IMR-90 (cell line): Measurements from ENCODE around the gene SLC4A9. TPM values are rescaled to one million over a fixed set of nuclear protein-coding genes. Genes with fewer than 3 reads are reported as not detected.

Experiments
- ATAC-seq: fragments of 200-7000 bp; cut with Tn5 transposase; 2 replicates; pipeline ENCODE4 v1.9.1; 2020; ENCODE audit warnings: low read depth, mild to moderate bottlenecking, moderate library complexity
- BruUV-seq: library from RNA; stranded (reverse); fragments of 400-500 nt; replicated peaks from 2 replicates; lab custom pipeline; 2021; lab: Mats Ljungman, UMichigan
- CTCF ChIA-PET: fragments of 300-600 bp; formaldehyde crosslinking; extraction: SDS; loops from one replicate; lab custom pipeline; 2021; ENCODE audit warnings: antibody characterized with exemption; lab: Yijun Ruan, JAX
- POLR2A ChIA-PET: fragments of 300-600 bp; sonication (Branson Sonifier 250); formaldehyde crosslinking; loops from one replicate; lab custom pipeline; 2022; ENCODE audit warnings: antibody characterized with exemption; ENCODE audit not compliant: unreplicated experiment; lab: Charles Lee
- DNase-seq: peaks from one replicate; pipeline ENCODE4 v3.0.0; 2013
- H2AFZ ChIP-seq: replicated peaks from 2 replicates; pipeline ENCODE3; 2013; ENCODE audit warnings: low read length, mild to moderate bottlenecking; ENCODE audit not compliant: poor library complexity
- H2AK5ac ChIP-seq: 2 replicates; pipeline ENCODE4 v1.6.1; 2013; ENCODE audit warnings: low read depth, low read length, inconsistent platforms
- H2AK9ac ChIP-seq: replicated peaks from 2 replicates; pipeline ENCODE3; 2013; ENCODE audit warnings: mild to moderate bottlenecking, low read depth, low read length, moderate library complexity; ENCODE audit not compliant: poor library complexity
- H2BK120ac ChIP-seq: 2 replicates; pipeline ENCODE4 v1.6.1; 2013; ENCODE audit warnings: low read depth, low read length, inconsistent platforms
- H2BK15ac ChIP-seq: 3 replicates; pipeline ENCODE4 v1.6.1; 2013; ENCODE audit warnings: low read depth, low read length, inconsistent platforms
- H2BK20ac ChIP-seq: 2 replicates; pipeline ENCODE4 v1.6.1; 2013; ENCODE audit warnings: low read depth, mild to moderate bottlenecking, inconsistent platforms, low read length, moderate library complexity
- H2BK5ac ChIP-seq: 2 replicates; pipeline ENCODE4 v1.6.1; 2013; ENCODE audit warnings: mild to moderate bottlenecking, low read depth, low read length, inconsistent platforms; ENCODE audit not compliant: poor library complexity, severe bottlenecking
- H3K14ac ChIP-seq: replicated peaks from 2 replicates; pipeline ENCODE4 v1.6.1; 2013; ENCODE audit warnings: low read depth, low read length, inconsistent platforms
- H3K18ac ChIP-seq: 2 replicates; pipeline ENCODE4 v1.6.1; 2013; ENCODE audit warnings: low read depth, low read length, control low read depth
- H3K23ac ChIP-seq: 2 replicates; pipeline ENCODE4 v1.6.1; 2013; ENCODE audit warnings: low read depth, low read length, inconsistent platforms
- H3K27ac ChIP-seq: 2 replicates; pipeline ENCODE4 v1.5.1; 2013; ENCODE audit warnings: mild to moderate bottlenecking, control low read depth, low read length; ENCODE audit not compliant: insufficient read depth
- H3K27me3 ChIP-seq: 2 replicates; pipeline ENCODE4 v1.6.1; 2013; ENCODE audit warnings: low read length; ENCODE audit not compliant: control insufficient read depth, insufficient read depth
- H3K36me3 ChIP-seq: 2 replicates; pipeline ENCODE4 v1.6.1; 2013; ENCODE audit warnings: low read length, mixed read lengths; ENCODE audit not compliant: control insufficient read depth, insufficient read depth
- H3K4ac ChIP-seq: 2 replicates; pipeline ENCODE4 v1.6.1; 2013; ENCODE audit warnings: low read depth, low read length, inconsistent platforms
- H3K4me1 ChIP-seq: 2 replicates; pipeline ENCODE4 v1.6.1; 2013; ENCODE audit warnings: low read length, mixed read lengths; ENCODE audit not compliant: control insufficient read depth, insufficient read depth
- H3K4me2 ChIP-seq: 2 replicates; pipeline ENCODE4 v1.6.1; 2013; ENCODE audit warnings: low read depth, mild to moderate bottlenecking, control low read depth, low read length, moderate library complexity
- H3K4me3 ChIP-seq: 2 replicates; pipeline ENCODE4 v1.5.1; 2013; ENCODE audit warnings: low read depth, mild to moderate bottlenecking, control low read depth, low read length, moderate library complexity; ENCODE audit not compliant: insufficient read depth
- H3K56ac ChIP-seq: 2 replicates; pipeline ENCODE4 v1.6.1; 2013; ENCODE audit warnings: low read length, inconsistent platforms; ENCODE audit not compliant: insufficient read depth; ENCODE audit errors: extremely low read depth
- H3K79me1 ChIP-seq, 2 experiments: 2 replicates each; pipeline ENCODE4 v1.6.1; 2013; ENCODE audit warnings: low read length in 2 of 2, inconsistent platforms in 1 of 2, low read depth in 1 of 2
- H3K9ac ChIP-seq: 2 replicates; pipeline ENCODE4 v1.6.1; 2013; ENCODE audit warnings: low read depth, low read length, control low read depth
- H3K9me1 ChIP-seq: 2 replicates; pipeline ENCODE4 v1.6.1; 2013; ENCODE audit warnings: low read length, inconsistent platforms; ENCODE audit not compliant: insufficient read depth
- H3K9me3 ChIP-seq: 2 replicates; pipeline ENCODE4 v1.6.1; 2013; ENCODE audit warnings: low read length; ENCODE audit not compliant: control insufficient read depth, insufficient read depth
- H4K20me1 ChIP-seq: 2 replicates; pipeline ENCODE4 v1.6.1; 2013; ENCODE audit warnings: low read length, inconsistent platforms; ENCODE audit not compliant: insufficient read depth
- H4K5ac ChIP-seq: 2 replicates; pipeline ENCODE4 v1.6.1; 2013; ENCODE audit warnings: mild to moderate bottlenecking, low read depth, low read length, control low read depth
- H4K8ac ChIP-seq, 2 experiments: 2 replicates each; pipeline ENCODE4 v1.6.1; 2013; ENCODE audit warnings: low read depth in 2 of 2, low read length in 2 of 2, control low read depth in 1 of 2, inconsistent platforms in 1 of 2
- H4K91ac ChIP-seq: 2 replicates; pipeline ENCODE4 v1.6.1; 2013; ENCODE audit warnings: low read depth, low read length, inconsistent platforms; ENCODE audit not compliant: insufficient read depth
- CEBPB ChIP-seq: IDR thresholded peaks from 2 replicates; pipeline ENCODE4 v1.6.1; 2012; ENCODE audit warnings: low read depth, low read length, improper control_type of control experiment
- MAZ ChIP-seq: IDR thresholded peaks from 2 replicates; pipeline ENCODE4 v1.6.1; 2012; ENCODE audit warnings: low read depth, mild to moderate bottlenecking, low read length, improper control_type of control experiment, moderate library complexity, borderline replicate concordance
- WGBS, 2 experiments: methylation state at CpG; one replicate each; pipeline versions ENCODE4 v1.1.5 to v1.1.7; 2013; ENCODE audit warnings: missing lambda C conversion rate in 2 of 2; ENCODE audit not compliant: insufficient read length in 1 of 2; ENCODE audit errors: extremely low coverage in 2 of 2; 5-methylcytosine and 5-hydroxymethylcytosine counted together
- dilution Hi-C: fragments of 300-500 bp; cut with HindIII; formaldehyde crosslinking; loops from one replicate; pipeline ENCODE4 v1.14.3; 2018; ENCODE audit warnings: low sequenced_read_pairs; ENCODE audit not compliant: unreplicated experiment
- in situ Hi-C: fragments of 300-500 bp; cut with MboI; formaldehyde crosslinking; loops from 3 replicates; pipeline ENCODE4 v1.14.3; 2019; ENCODE audit warnings: low sequenced_read_pairs, inconsistent platforms, mixed read lengths
- intact Hi-C: fragments of 100-400 bp; cut with micrococcal nuclease; formaldehyde crosslinking; loops from 2 replicates; pipeline ENCODE4 v1.10.0; 2022
- polyA plus RNA-seq, 3 experiments: library from polyadenylated mRNA; depleted of rRNA; stranded (reverse); fragments of >200 nt; gene quantifications; 2 replicates each; pipeline ENCODE4 v1.2.3, GENCODE V29; 2012; ENCODE audit warnings: low replicate concordance in 1 of 3
- total RNA-seq: library from RNA; depleted of rRNA; stranded (reverse); fragments of >200 nt; gene quantifications from 2 replicates; pipeline ENCODE4 v1.2.3, GENCODE V29; 2012

Gene SLC4A9
- total and polyA plus RNA-seq, 2 of the 4 experiments (the other 2 are of a cell fraction): not detected

DNA sequence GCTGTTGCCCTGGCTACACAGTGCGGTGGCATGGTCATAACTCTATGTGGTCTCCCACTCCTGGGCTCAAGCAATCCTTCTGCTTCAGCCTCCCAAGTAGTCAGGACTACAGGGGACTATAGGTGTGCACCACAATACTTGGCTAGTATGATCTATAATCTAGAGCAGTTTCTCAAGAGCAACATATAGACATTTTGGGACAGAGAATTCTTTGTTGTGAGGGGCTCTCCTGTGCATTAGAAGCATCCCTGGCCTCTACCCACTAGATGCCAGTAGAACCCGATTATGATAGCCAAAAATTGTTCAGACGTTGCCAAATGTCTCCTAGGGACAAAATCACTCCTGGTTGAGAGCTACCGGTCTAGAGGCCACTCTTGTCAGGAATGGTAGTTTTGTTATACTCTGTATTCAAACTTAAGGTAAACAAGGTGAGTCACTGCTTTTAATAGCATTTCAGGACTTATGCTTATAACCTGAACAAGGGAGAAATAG, 48.8 kb downstream of the SLC4A9 start:
- H3K4ac ChIP-seq: no peak overlapping the region
- in situ Hi-C loops (no loop called here), intact Hi-C loops (no loop called here), dilution Hi-C loops (no loop called here)
- no peak overlapping the region for H3K18ac ChIP-seq
- H2AK9ac ChIP-seq: no peak overlapping the region
- H3K9me3 ChIP-seq: no peaks in the 10 kb centered on the region
- H2AFZ ChIP-seq: no peak overlapping the region
- POLR2A ChIA-PET: no interaction called here
- no peak overlapping the region for H3K4me3 ChIP-seq
- peaks cover 5 to 36% of the 10 kb centered on the region in 2 experiments for H3K79me1 ChIP-seq
- peaks cover 3% of the 10 kb centered on the region; the same call in 1 of the 2 replicates for H3K9me1 ChIP-seq
- DNase-seq: no peak
- ATAC-seq: no peak
- H4K20me1 ChIP-seq: peaks cover 55% of the 10 kb centered on the region
- no peak overlapping the region for H3K27ac ChIP-seq
- H4K8ac ChIP-seq: no peak overlapping the region
- H3K4me2 ChIP-seq: no peak overlapping the region
- H3K27me3 ChIP-seq: no peaks in the 10 kb centered on the region
- no peak overlapping the region for H4K91ac ChIP-seq
- H2BK120ac ChIP-seq: no peak overlapping the region
- no peak overlapping the region for H3K9ac ChIP-seq
- H3K14ac ChIP-seq: no peak overlapping the region
- 80% methylated on average over 2 of the region's 4 CpGs; no CpG with 5 or more reads in 1 of the 2 experiments for WGBS, 2 experiments
- H2BK5ac ChIP-seq: no peak overlapping the region
- H3K4me1 ChIP-seq: peaks cover 3% of the 10 kb centered on the region
- H2BK20ac ChIP-seq: no peak overlapping the region
- no peak overlapping the region for H4K5ac ChIP-seq
- CTCF ChIA-PET: no interaction called here
- H3K23ac ChIP-seq: no peak overlapping the region
- no peak overlapping the region for H2BK15ac ChIP-seq
- BruUV-seq: no TSS peak
- H3K36me3 ChIP-seq: no peaks in the 10 kb centered on the region
- no peak overlapping the region for H3K56ac ChIP-seq
- TF ChIP-seq MAZ (no peak), CEBPB (no peak)
- no peak overlapping the region for H2AK5ac ChIP-seq
